ENCODE measurements around the gene LCP2. TPM values are rescaled to one million over a fixed set of nuclear protein-coding genes. Genes with fewer than 3 reads are reported as not detected.

Gene LCP2
- total RNA-seq, 1 donor from 2014 or later = not detected

GRCh38 chr5:170269579-170269978 is 28.0 kb downstream of the LCP2 start:
- no peak for TF ChIP-seq CTCF (conservative IDR thresholded peaks at IDR 0.05; ENCODE audit: low read depth, low read length)
- DNase-seq (ENCODE audit: low read depth) = no peak

GRCh38 chr5:170268884-170269283 is 28.7 kb downstream of the LCP2 start:
- no peak overlapping the region for H3K4me3 ChIP-seq (ENCODE audit: low read depth, low read length)
- TF ChIP-seq CTCF (conservative IDR thresholded peaks at IDR 0.05; ENCODE audit: low read depth, low read length) = no peak

More at GRCh38 chr5:170269579-170269978, 28.0 kb downstream of the LCP2 start:
- H3K4me3 ChIP-seq (ENCODE audit: low read depth, low read length) = no peak overlapping the region

GRCh38 chr5:170268153-170268689 is 29.4 kb downstream of the LCP2 start:
- no peak for TF ChIP-seq CTCF (conservative IDR thresholded peaks at IDR 0.05; ENCODE audit: low read depth, low read length)
- no peak for DNase-seq (ENCODE audit: low read depth)
- H3K4me3 ChIP-seq (ENCODE audit: low read depth, low read length) = no peak overlapping the region

More at GRCh38 chr5:170268884-170269283, 28.7 kb downstream of the LCP2 start:
- no peak for DNase-seq (ENCODE audit: low read depth)

- H3K4me3 ChIP-seq (ENCODE audit: low read depth, low read length) = no peak overlapping the region
- peak; percentile 92 for TF ChIP-seq CTCF (conservative IDR thresholded peaks at IDR 0.05; ENCODE audit: low read depth, low read length)
- peak; percentile 12 for DNase-seq (ENCODE audit: low read depth)
These were observed 30.0 kb downstream of the LCP2 start for GRCh38 chr5:170267431-170268152.

GRCh38 chr5:170266570-170267381 is 30.8 kb downstream of the LCP2 start:
- DNase-seq (ENCODE audit: low read depth) = no peak
- no peak for TF ChIP-seq CTCF (conservative IDR thresholded peaks at IDR 0.05; ENCODE audit: low read depth, low read length)

GRCh38 chr5:170265522-170265921 is 32.1 kb downstream of the LCP2 start:
- no peak overlapping the region for H3K4me3 ChIP-seq (ENCODE audit: low read depth, low read length)
- no peak for TF ChIP-seq CTCF (conservative IDR thresholded peaks at IDR 0.05; ENCODE audit: low read depth, low read length)
- no peak for DNase-seq (ENCODE audit: low read depth)

More at GRCh38 chr5:170266570-170267381, 30.8 kb downstream of the LCP2 start:
- no peak overlapping the region for H3K4me3 ChIP-seq (ENCODE audit: low read depth, low read length)
